SU-DHL-6 (cell line): ENCODE data around the gene PPP2R5C.

Source experiments
- H2AFZ ChIP-seq: fragments of 200-600 bp; sonication (generic); 2 replicates; pipeline ENCODE4 v1.6.1; 2014; ENCODE audit warnings: low read depth, mild to moderate bottlenecking, moderate library complexity, mixed read lengths, antibody characterized with exemption, low read length; ENCODE audit not compliant: severe bottlenecking
- H3F3A ChIP-seq: fragments of 200-600 bp; shearing (Covaris generic); 2 replicates; pipeline ENCODE4 v1.6.0; 2016; ENCODE audit warnings: antibody characterized with exemption, mild to moderate bottlenecking; ENCODE audit not compliant: insufficient read depth
- H3K27ac ChIP-seq: fragments of 200-600 bp; sonication (generic); 2 replicates; pipeline ENCODE4 v1.5.1; 2016; ENCODE audit warnings: low read depth, mild to moderate bottlenecking, low read length, moderate library complexity, mixed read lengths
- H3K27me3 ChIP-seq: fragments of 200-600 bp; sonication (generic), shearing (Covaris generic); 2 replicates; pipeline ENCODE4 v1.6.0; 2014; ENCODE audit warnings: mild to moderate bottlenecking, low read length
- H3K36me3 ChIP-seq: fragments of 200-600 bp; sonication (generic); 2 replicates; pipeline ENCODE4 v1.6.1; 2014; ENCODE audit warnings: mild to moderate bottlenecking, low read length, mixed read lengths
- H3K4me2 ChIP-seq: fragments of 300-600, 200-600 bp; shearing (Covaris generic), sonication (generic); 2 replicates; pipeline ENCODE4 v1.6.0; 2014; ENCODE audit warnings: low read length, low read depth, mild to moderate bottlenecking; ENCODE audit not compliant: poor library complexity, severe bottlenecking
- H3K4me3 ChIP-seq: fragments of 200-600 bp; sonication (generic); 2 replicates; pipeline ENCODE4 v1.5.1; 2014; ENCODE audit warnings: antibody characterized with exemption, low read length, mild to moderate bottlenecking, mixed read lengths; ENCODE audit not compliant: insufficient read depth, poor library complexity, severe bottlenecking
- H3K79me2 ChIP-seq: fragments of 200-600 bp; sonication (generic); 2 replicates; pipeline ENCODE4 v1.6.1; 2014; ENCODE audit warnings: mild to moderate bottlenecking, low read length, moderate library complexity; ENCODE audit not compliant: insufficient read depth
- H3K9ac ChIP-seq: fragments of 200-600 bp; sonication (generic); 2 replicates; pipeline ENCODE4 v1.7.0; 2014; ENCODE audit warnings: mild to moderate bottlenecking, low read length
- H3K9me2 ChIP-seq: fragments of 200-600 bp; sonication (generic); replicated peaks from 2 replicates; pipeline ENCODE4 v1.6.1; 2014; ENCODE audit warnings: low read length; ENCODE audit not compliant: insufficient read depth
- H3K9me3 ChIP-seq: fragments of 200-600 bp; sonication (generic); 2 replicates; pipeline ENCODE4 v1.6.1; 2014; ENCODE audit warnings: low read length, mixed read lengths; ENCODE audit not compliant: insufficient read depth
- H4K20me1 ChIP-seq: fragments of 200-600 bp; sonication (generic); 2 replicates; pipeline ENCODE4 v1.6.1; 2014; ENCODE audit warnings: low read depth, mild to moderate bottlenecking, antibody characterized with exemption, low read length, moderate library complexity, mixed read lengths
- EZH2phosphoT487 ChIP-seq: fragments of 200-600 bp; sonication (generic), shearing (Covaris generic); conservative IDR thresholded peaks from 2 replicates; pipeline ENCODE4 v1.6.1; 2018; ENCODE audit warnings: mild to moderate bottlenecking, antibody characterized with exemption, low read length, moderate library complexity, mixed read lengths
- TF ChIP-seq, protein P1 (sequence below): fragments of 200-600 bp; sonication (generic); IDR thresholded peaks from one replicate; pipeline ENCODE4 v1.5.1; 2017; ENCODE audit warnings: antibody characterized with exemption, mild to moderate bottlenecking, low read length, moderate library complexity; ENCODE audit not compliant: insufficient read depth, poor library complexity, severe bottlenecking

Gene PPP2R5C

DNA sequence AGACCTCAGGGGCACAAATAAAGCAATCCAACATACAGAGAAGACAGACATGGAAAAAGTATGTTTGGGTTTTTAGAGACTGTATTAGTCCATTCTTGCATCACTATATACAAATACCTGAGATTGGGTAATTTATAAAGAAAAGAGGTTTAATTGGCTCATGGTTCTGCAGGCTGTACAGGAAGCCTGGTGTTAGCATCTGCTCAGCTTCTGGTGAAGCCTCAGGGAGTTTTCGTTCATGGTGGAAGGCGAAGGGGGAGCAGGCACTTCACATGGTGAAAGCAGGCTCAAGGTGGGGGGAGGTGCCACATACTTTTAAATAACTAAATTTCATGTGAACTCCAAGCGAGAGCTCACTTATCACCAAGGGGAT, 3.7 kb upstream of the PPP2R5C start:
- no peak overlapping the region for H3K9ac ChIP-seq
- no peaks in the 10 kb centered on the region for H4K20me1 ChIP-seq
- no peak overlapping the region for H2AFZ ChIP-seq
- H3K27ac ChIP-seq, result no peak overlapping the region
- TF ChIP-seq, protein P1, sequence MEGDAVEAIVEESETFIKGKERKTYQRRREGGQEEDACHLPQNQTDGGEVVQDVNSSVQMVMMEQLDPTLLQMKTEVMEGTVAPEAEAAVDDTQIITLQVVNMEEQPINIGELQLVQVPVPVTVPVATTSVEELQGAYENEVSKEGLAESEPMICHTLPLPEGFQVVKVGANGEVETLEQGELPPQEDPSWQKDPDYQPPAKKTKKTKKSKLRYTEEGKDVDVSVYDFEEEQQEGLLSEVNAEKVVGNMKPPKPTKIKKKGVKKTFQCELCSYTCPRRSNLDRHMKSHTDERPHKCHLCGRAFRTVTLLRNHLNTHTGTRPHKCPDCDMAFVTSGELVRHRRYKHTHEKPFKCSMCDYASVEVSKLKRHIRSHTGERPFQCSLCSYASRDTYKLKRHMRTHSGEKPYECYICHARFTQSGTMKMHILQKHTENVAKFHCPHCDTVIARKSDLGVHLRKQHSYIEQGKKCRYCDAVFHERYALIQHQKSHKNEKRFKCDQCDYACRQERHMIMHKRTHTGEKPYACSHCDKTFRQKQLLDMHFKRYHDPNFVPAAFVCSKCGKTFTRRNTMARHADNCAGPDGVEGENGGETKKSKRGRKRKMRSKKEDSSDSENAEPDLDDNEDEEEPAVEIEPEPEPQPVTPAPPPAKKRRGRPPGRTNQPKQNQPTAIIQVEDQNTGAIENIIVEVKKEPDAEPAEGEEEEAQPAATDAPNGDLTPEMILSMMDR, result no peak
- no peak for TF ChIP-seq EZH2phosphoT487
- no peaks in the 10 kb centered on the region for H3K36me3 ChIP-seq
- peaks cover 8% of the 10 kb centered on the region; the same call in 1 of the 2 replicates for H3F3A ChIP-seq
- no peaks in the 10 kb centered on the region for H3K79me2 ChIP-seq
- no peaks in the 10 kb centered on the region for H3K9me2 ChIP-seq
- H3K27me3 ChIP-seq, result no peaks in the 10 kb centered on the region
- no peak overlapping the region for H3K4me2 ChIP-seq
- no peak overlapping the region for H3K4me3 ChIP-seq
- no peaks in the 10 kb centered on the region for H3K9me3 ChIP-seq

DNA sequence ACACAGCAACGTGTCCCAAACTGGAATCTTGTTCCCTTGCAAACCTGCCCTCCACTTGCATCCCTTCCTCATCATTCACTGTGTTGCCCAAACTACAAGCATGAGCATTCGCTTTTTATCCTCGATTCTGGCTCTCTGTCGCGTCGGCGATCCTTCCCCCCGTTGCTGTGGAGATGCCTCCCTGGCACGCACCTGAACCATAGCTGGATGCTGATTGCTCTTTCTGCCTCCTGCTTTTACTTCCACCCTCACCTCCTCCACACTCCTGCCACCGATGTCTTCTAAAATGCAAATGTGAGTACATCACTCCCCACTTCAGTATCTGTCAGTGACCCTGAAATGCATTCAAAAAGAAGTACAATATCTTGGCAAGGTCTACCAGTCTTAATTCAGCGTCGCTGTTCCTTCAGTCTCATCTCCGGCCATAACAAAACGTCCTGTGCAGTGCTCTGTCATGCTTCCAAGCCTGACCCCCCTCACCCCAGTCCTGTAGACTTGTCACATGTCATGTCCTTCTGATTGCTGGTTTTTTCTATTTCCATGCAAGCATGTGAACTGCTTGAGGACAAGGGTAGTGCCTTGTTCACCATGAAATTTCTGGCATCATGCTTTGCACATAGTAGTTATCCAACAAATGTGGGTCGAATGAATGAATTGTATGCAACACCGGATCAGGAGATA, 2.5 kb upstream of the PPP2R5C start:
- no peaks in the 10 kb centered on the region for H4K20me1 ChIP-seq
- no peaks in the 10 kb centered on the region for H3K9me2 ChIP-seq
- no peak overlapping the region for H3K4me3 ChIP-seq
- H3K36me3 ChIP-seq, result no peaks in the 10 kb centered on the region
- H3K9me3 ChIP-seq, result no peaks in the 10 kb centered on the region
- H3K27ac ChIP-seq, result no peak overlapping the region
- no peaks in the 10 kb centered on the region for H3K27me3 ChIP-seq
- no peak overlapping the region for H2AFZ ChIP-seq
- no peaks in the 10 kb centered on the region for H3K79me2 ChIP-seq
- no peak overlapping the region for H3K4me2 ChIP-seq
- H3K9ac ChIP-seq, result no peak overlapping the region
- H3F3A ChIP-seq, result peaks cover 8% of the 10 kb centered on the region; the same call in 1 of the 2 replicates
- TF ChIP-seq, protein P1, result no peak
- no peak for TF ChIP-seq EZH2phosphoT487

DNA sequence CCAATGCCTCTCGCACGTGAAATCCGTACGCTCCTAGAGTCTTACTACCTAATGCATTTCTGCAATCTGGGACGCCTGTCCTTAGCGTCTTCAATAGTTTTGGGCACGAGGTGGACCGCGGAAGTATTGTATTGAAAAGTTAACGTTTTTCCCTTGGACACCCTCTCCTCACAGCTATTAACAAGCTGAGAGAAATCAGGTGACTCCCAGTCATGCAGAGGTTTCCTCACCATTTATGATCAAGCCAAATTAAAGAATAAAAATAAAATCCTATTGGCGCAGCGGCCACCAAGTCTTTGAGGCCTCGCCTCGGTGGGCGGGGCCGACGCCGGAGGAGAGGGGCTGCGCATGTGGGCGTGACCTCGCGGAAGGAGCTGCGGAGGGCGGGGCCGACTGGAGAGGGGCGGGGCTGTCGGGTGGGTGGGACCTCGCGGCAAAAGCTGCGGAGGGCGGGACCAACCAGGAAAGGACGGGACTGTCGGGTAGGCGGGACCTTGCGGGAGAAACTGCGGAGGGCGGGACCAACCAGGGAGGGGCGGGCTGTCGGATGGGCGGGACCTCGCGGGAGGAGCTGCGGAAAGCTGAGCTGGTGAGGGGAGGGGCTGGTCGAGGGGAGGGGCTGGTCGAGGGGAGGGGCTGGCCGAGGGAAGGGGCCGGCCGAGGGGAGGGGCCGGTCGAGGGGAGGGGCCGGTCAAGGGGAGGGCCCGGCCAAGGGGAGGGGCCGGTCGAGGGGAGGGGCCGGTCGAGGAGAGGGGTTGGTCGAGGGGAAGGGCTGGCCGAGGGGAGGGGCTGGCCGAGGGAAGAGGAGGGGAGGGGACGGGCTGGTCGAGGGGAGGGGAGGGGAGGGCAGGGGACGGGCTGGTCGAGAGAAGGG, 1.1 kb upstream of the PPP2R5C start:
- no peaks in the 10 kb centered on the region for H3K9me3 ChIP-seq
- no peaks in the 10 kb centered on the region for H4K20me1 ChIP-seq
- no peaks in the 10 kb centered on the region for H3K79me2 ChIP-seq
- peak overlapping the region; percentile 99 for H3K4me2 ChIP-seq
- no peak overlapping the region for H3K27ac ChIP-seq
- H3F3A ChIP-seq, result peaks cover 8% of the 10 kb centered on the region; the same call in 1 of the 2 replicates
- H3K9me2 ChIP-seq, result no peaks in the 10 kb centered on the region
- no peaks in the 10 kb centered on the region for H3K27me3 ChIP-seq
- peak overlapping the region; percentile 18 for H2AFZ ChIP-seq
- TF ChIP-seq, protein P1, result no peak
- no peak for TF ChIP-seq EZH2phosphoT487
- H3K9ac ChIP-seq, result no peak overlapping the region
- H3K4me3 ChIP-seq, result peak overlapping the region; percentile 29
- no peaks in the 10 kb centered on the region for H3K36me3 ChIP-seq
